GM12878 (cell line): ENCODE data around the gene ASB3. TPM values are rescaled to one million over a fixed set of nuclear protein-coding genes. Genes with fewer than 3 reads are reported as not detected.

Source experiments
- ATAC-seq: fragments of 200-7000 bp; cut with Tn5 transposase; 3 replicates; pipeline ENCODE4 v1.9.1; 2020; ENCODE audit warnings: mild to moderate bottlenecking, moderate library complexity
- BruUV-seq: library from RNA; stranded (reverse); fragments of 400-500 nt; replicated peaks from 2 replicates; lab custom pipeline; 2021; lab: Mats Ljungman, UMichigan
- CTCF ChIA-PET: fragments of 300-600 bp; sonication (Branson Sonifier 250); formaldehyde crosslinking; extraction: SDS; loops from one replicate; lab custom pipeline; 2021; ENCODE audit warnings: inconsistent platforms; lab: Yijun Ruan, JAX
- POLR2A ChIA-PET: fragments of 350-600 bp; formaldehyde crosslinking; extraction: SDS; loops from one replicate; lab custom pipeline; 2021; ENCODE audit warnings: inconsistent platforms; lab: Charles Lee
- RAD21 ChIA-PET: fragments of 300-600 bp; sonication (Branson Sonifier 250); formaldehyde crosslinking; loops from one replicate; lab custom pipeline; 2023; ENCODE audit warnings: antibody characterized with exemption; ENCODE audit not compliant: unreplicated experiment; lab: Charles Lee
- SMC1A ChIA-PET: fragments of 300-600 bp; sonication (Branson Sonifier 250); formaldehyde crosslinking; loops from one replicate; lab custom pipeline; 2023; ENCODE audit not compliant: unreplicated experiment, uncharacterized antibody; lab: Charles Lee
- DNase-seq: peaks from one replicate; pipeline ENCODE4 v3.0.0-alpha.2; 2011; ENCODE audit warnings: low read depth, low spot score
- FAIRE-seq: peaks from 3 replicates; lab custom pipeline; 2011; peaks lifted over from hg19 to GRCh38; lab: Jason Lieb, UNC
- H2AFZ ChIP-seq: 2 replicates; pipeline ENCODE4 v1.6.0; 2011; ENCODE audit warnings: low read depth, low read length, control low read depth; ENCODE audit not compliant: control insufficient read depth
- H3K27ac ChIP-seq: 2 replicates; pipeline ENCODE4 v1.5.1; 2011; ENCODE audit warnings: control low read depth; ENCODE audit not compliant: control insufficient read depth, insufficient read depth
- H3K27me3 ChIP-seq, 2 experiments: replicated peaks in 1 of 2; 2 replicates each; pipeline versions ENCODE4 v1.6.0 to v1.6.1; 2011; ENCODE audit warnings: low read length in 1 of 2; ENCODE audit not compliant: control insufficient read depth in 2 of 2, insufficient read depth in 2 of 2
- H3K36me3 ChIP-seq, 2 experiments: 2 replicates each; pipeline ENCODE4 v1.5.1; 2011; ENCODE audit warnings: low read length in 1 of 2; ENCODE audit not compliant: control insufficient read depth in 2 of 2, insufficient read depth in 2 of 2
- H3K4me1 ChIP-seq: 2 replicates; pipeline ENCODE4 v1.6.1; 2011; ENCODE audit warnings: mild to moderate bottlenecking, low read length, moderate library complexity, mixed read lengths; ENCODE audit not compliant: control insufficient read depth, insufficient read depth
- H3K4me2 ChIP-seq: 2 replicates; pipeline ENCODE4 v1.6.0; 2011; ENCODE audit warnings: control low read depth; ENCODE audit not compliant: control insufficient read depth, insufficient read depth
- H3K4me3 ChIP-seq: fragments of 200-600 bp; sonication (generic); 2 replicates; pipeline ENCODE4 v1.5.1; 2016
- H3K79me2 ChIP-seq: 2 replicates; pipeline ENCODE4 v1.6.0; 2011; ENCODE audit warnings: low read length; ENCODE audit not compliant: control insufficient read depth, insufficient read depth
- H3K9ac ChIP-seq: 2 replicates; pipeline ENCODE4 v1.8.0; 2011; ENCODE audit warnings: low read length, control low read depth, mixed read lengths; ENCODE audit not compliant: control insufficient read depth, insufficient read depth
- H3K9me3 ChIP-seq: replicated peaks from 3 replicates; pipeline ENCODE4 v1.5.1; 2011; ENCODE audit warnings: mild to moderate bottlenecking, low read length; ENCODE audit not compliant: control insufficient read depth, insufficient read depth
- H4K20me1 ChIP-seq: 2 replicates; pipeline ENCODE4 v1.6.0; 2011; ENCODE audit not compliant: control insufficient read depth, insufficient read depth
- IRF4 ChIP-seq: IDR thresholded peaks from 2 replicates; pipeline ENCODE4 v1.6.1; 2011; ENCODE audit warnings: low read depth, low read length
- SIX5 ChIP-seq: IDR thresholded peaks from 2 replicates; pipeline ENCODE4 v1.6.1; 2011; ENCODE audit warnings: mild to moderate bottlenecking, low read depth, low read length, moderate library complexity; ENCODE audit not compliant: severe bottlenecking
- SPI1 ChIP-seq: IDR thresholded peaks from 2 replicates; pipeline ENCODE4 v1.6.1; 2011; ENCODE audit warnings: low read depth, mild to moderate bottlenecking, low read length, moderate library complexity, borderline replicate concordance; ENCODE audit not compliant: insufficient read depth
- WGBS: methylation state at CpG from one replicate; pipeline ENCODE4 v1.1.6; 2016; ENCODE audit warnings: low lambda C conversion rate; ENCODE audit not compliant: insufficient replicate concordance, insufficient coverage; ENCODE audit errors: missing lambda C conversion rate; 5-methylcytosine and 5-hydroxymethylcytosine counted together
- in situ Hi-C: fragments of 300-500 bp; cut with MboI; formaldehyde crosslinking; loops from 9 replicates; pipeline ENCODE4 v1.14.3; 2018; ENCODE audit warnings: mixed read lengths
- intact Hi-C: fragments of 100-400 bp; cut with micrococcal nuclease; formaldehyde crosslinking; loops from one replicate; pipeline ENCODE4 v1.14.2; 2022; ENCODE audit not compliant: unreplicated experiment
- polyA plus RNA-seq, 11 experiments: library from polyadenylated mRNA; depleted of rRNA in 4 of 11; unstranded in 6 of 11; stranded (reverse) in 5 of 11; fragments of >200 nt; fragmentation: Nextera tagmentation in 4 of 11; fragmentation: Illumina TruSeq in 1 of 11; extraction: Ambion mirVana in 4 of 11; extraction: Trizol in 1 of 11; gene quantifications; 1 replicate in 1 of 11; 2 replicates in 10 of 11; pipeline versions ENCODE4 v1.2.1 to v1.2.3, GENCODE V29; 2011 to 2016; ENCODE audit warnings: inconsistent platforms in 2 of 11, missing spikeins in 2 of 11, low read depth in 1 of 11
- total RNA-seq, 4 experiments: library from RNA; depleted of rRNA in 3 of 4; stranded (reverse); fragments of >200 nt in 3 of 4; fragmentation: Illumina TruSeq in 1 of 4; extraction: Trizol in 1 of 4; gene quantifications; 2 replicates each; pipeline versions ENCODE4 v1.2.1 to v1.2.3, GENCODE V29; 2013 to 2021

Gene ASB3
- total and polyA plus RNA-seq, 10 of the 15 experiments (the other 5 are each of a cell fraction or from before 2014, with no cell fraction given) = 16.4 to 30.9 (median 22.6) TPM

GRCh38 chr2:53777134-53777533 is 9.6 kb downstream of the ASB3 start:
- Histone ChIP-seq H3K27me3 (no peaks in the 10 kb centered on the region), H3K4me1 (no peaks in the 10 kb centered on the region), H3K4me3 (no peak overlapping the region), H3K36me3 (peaks cover 0 to 7% of the 10 kb centered on the region in 2 experiments; a peak in 3 of 4 replicates), H2AFZ (no peak overlapping the region), H3K9ac (no peak overlapping the region), H3K9me3 (no peaks in the 10 kb centered on the region; the same call in 2 of the 3 replicates), H4K20me1 (no peaks in the 10 kb centered on the region), H3K79me2 (peaks cover 27% of the 10 kb centered on the region)
- SMC1A ChIA-PET = interaction anchor here (0.9 to 1.9 kb wide), 4 partner anchors 9 to 183 kb away, joined by 3 to 6 read pairs (median 4); partner anchors contain the start of gene CHAC2
- CTCF ChIA-PET = interaction anchor here (0.5 to 2.7 kb wide), 4 partner anchors 9 to 1875 kb away, joined by 3 to 12 read pairs (median 4); partner anchors contain the start of genes ASB3 and CHAC2
- RAD21 ChIA-PET = interaction anchor here (1.5 kb wide), 1 partner anchor 9 kb away, joined by 3 read pairs; the partner anchor contains the start of genes ASB3 and ERLEC1
- DNase-seq (no peak), ATAC-seq (peak; percentile 38)
- 0% methylated on average over 1 of the region's 1 CpG for WGBS
- POLR2A ChIA-PET = interaction anchor here (0.6 to 2.4 kb wide), 3 partner anchors 10 to 1829 kb away, joined by 5 to 15 read pairs (median 7); partner anchors contain the start of gene CHAC2
- in situ Hi-C loops = no loop called here
- BruUV-seq = no TSS peak
- TF ChIP-seq SPI1 = peak; percentile 52; the same call in 1 of the 2 replicates
- TF ChIP-seq SIX5 = no peak
- TF ChIP-seq, all 136 proteins: peak for 1
- intact Hi-C loops = no loop called here
- Histone ChIP-seq H3K27ac (no peak overlapping the region), H3K4me2 (no peak overlapping the region)
- peak; percentile 68 for FAIRE-seq

GRCh38 chr2:53770264-53770663 is 16.5 kb downstream of the ASB3 start:
- H3K27me3 ChIP-seq = no peaks in the 10 kb centered on the region
- H2AFZ ChIP-seq = no peak overlapping the region
- 59% methylated on average over 2 of the region's 4 CpGs for WGBS
- peaks cover 42% of the 10 kb centered on the region for H3K79me2 ChIP-seq
- ChIA-PET POLR2A (interaction anchor here (0.6 to 0.9 kb wide), 4 partner anchors 10 to 1389 kb away, joined by 3 to 6 read pairs (median 3); no protein-coding TSS in a partner anchor), CTCF (interaction anchor here (0.6 to 1.5 kb wide), 2 partner anchors 13 to 25 kb away, joined by 3 to 4 read pairs; no protein-coding TSS in a partner anchor), RAD21 (interaction anchor here (0.9 kb wide), 1 partner anchor 200 kb away, joined by 3 read pairs; no protein-coding TSS in a partner anchor), SMC1A (interaction anchor here (0.5 to 5.8 kb wide), 4 partner anchors 12 to 235 kb away, joined by 3 to 44 read pairs (median 13); partner anchors contain the start of genes ASB3 and ERLEC1)
- BruUV-seq = no TSS peak
- peaks cover 0 to 2% of the 10 kb centered on the region in 2 experiments; a peak in 1 of 4 replicates for H3K36me3 ChIP-seq
- no peaks in the 10 kb centered on the region; the same call in 2 of the 3 replicates for H3K9me3 ChIP-seq
- no peak for TF ChIP-seq IRF4
- in situ Hi-C loops (no loop called here), intact Hi-C loops (no loop called here)
- H3K9ac ChIP-seq = no peak overlapping the region
- H3K4me1 ChIP-seq = peaks cover 5% of the 10 kb centered on the region; the same call in 1 of the 2 replicates
- no peak for DNase-seq
- H4K20me1 ChIP-seq = no peaks in the 10 kb centered on the region
- no peak for ATAC-seq
- no peak overlapping the region for H3K4me3 ChIP-seq
- peak overlapping the region; percentile 85; the same call in 1 of the 2 replicates for H3K4me2 ChIP-seq
- FAIRE-seq = no peak
- no peak overlapping the region for H3K27ac ChIP-seq
